IPS DF 6.9 (cell line): ENCODE measurements around the gene PGF.

Experiments used
- DNase-seq: peaks from one replicate; pipeline ENCODE4 v3.0.0-alpha.2; 2013; ENCODE audit warnings: low read depth, low spot score
- H3K27ac ChIP-seq: one replicate; pipeline ENCODE4 v1.5.1; 2013; ENCODE audit warnings: low read length, control low read depth
- H3K27me3 ChIP-seq: 2 replicates; pipeline ENCODE4 v1.6.1; 2013; ENCODE audit warnings: mild to moderate bottlenecking, low read length; ENCODE audit not compliant: control insufficient read depth, insufficient read depth
- H3K36me3 ChIP-seq: 2 replicates; pipeline ENCODE4 v1.6.1; 2013; ENCODE audit warnings: low read length; ENCODE audit not compliant: control insufficient read depth, insufficient read depth
- H3K4me1 ChIP-seq: 2 replicates; pipeline ENCODE4 v1.6.1; 2013; ENCODE audit warnings: low read length; ENCODE audit not compliant: control insufficient read depth, insufficient read depth
- H3K4me3 ChIP-seq: 2 replicates; pipeline ENCODE4 v1.5.1; 2013; ENCODE audit warnings: mild to moderate bottlenecking, low read length
- H3K9me3 ChIP-seq: 2 replicates; pipeline ENCODE4 v1.6.1; 2013; ENCODE audit warnings: low read length, inconsistent platforms; ENCODE audit not compliant: control insufficient read depth, insufficient read depth
- WGBS: extraction: QIAGEN DNeasy Blood & Tissue Kit; methylation state at CpG from one replicate; pipeline ENCODE4 v1.1.7; 2013; ENCODE audit warnings: mixed read lengths, missing lambda C conversion rate; ENCODE audit not compliant: insufficient read length, insufficient coverage; 5-methylcytosine and 5-hydroxymethylcytosine counted together

The PGF gene

GRCh38 chr14:74985028-74985310 lies 29.6 kb upstream of the PGF start:
- peaks cover 9% of the 10 kb centered on the region for H3K4me1 ChIP-seq
- H3K36me3 ChIP-seq = no peaks in the 10 kb centered on the region
- H3K4me3 ChIP-seq = no peak overlapping the region
- no CpG with 5 or more reads among the region's 10 CpGs for WGBS
- H3K9me3 ChIP-seq = no peaks in the 10 kb centered on the region
- DNase-seq = no peak
- H3K27ac ChIP-seq = no peak overlapping the region
- no peaks in the 10 kb centered on the region for H3K27me3 ChIP-seq

GRCh38 chr14:74984236-74985027 lies 29.0 kb upstream of the PGF start:
- Histone ChIP-seq H3K4me3 (no peak overlapping the region), H3K4me1 (peaks cover 14% of the 10 kb centered on the region), H3K36me3 (no peaks in the 10 kb centered on the region), H3K27ac (no peak overlapping the region), H3K9me3 (no peaks in the 10 kb centered on the region), H3K27me3 (no peaks in the 10 kb centered on the region)
- no peak for DNase-seq
- WGBS = no CpG with 5 or more reads among the region's 16 CpGs

DNA sequence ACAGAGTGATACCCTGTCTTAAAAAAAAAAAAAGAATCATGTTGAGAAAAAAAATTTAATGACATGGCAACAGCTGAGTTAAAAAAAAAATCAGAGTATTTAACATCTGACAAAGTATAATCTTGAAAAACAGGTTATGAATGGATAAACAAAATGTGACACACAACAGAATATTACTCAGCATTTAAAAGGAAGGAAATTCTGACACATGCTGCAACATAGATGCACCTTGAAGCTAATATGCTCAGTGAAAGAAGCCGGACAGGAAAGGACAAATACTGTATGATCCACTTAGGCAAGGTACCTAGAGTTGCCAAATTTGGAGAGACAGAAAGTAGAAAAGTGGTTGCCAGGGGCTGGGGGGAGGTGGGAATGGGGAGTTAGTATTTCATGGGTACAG lies 27.9 kb upstream of the PGF start:
- H3K27ac ChIP-seq = no peak overlapping the region

GRCh38 chr14:74982661-74983060 lies 27.3 kb upstream of the PGF start:
- no peaks in the 10 kb centered on the region for H3K27me3 ChIP-seq
- H3K36me3 ChIP-seq = no peaks in the 10 kb centered on the region
- no peak overlapping the region for H3K4me3 ChIP-seq
- H3K9me3 ChIP-seq = no peaks in the 10 kb centered on the region
- no CpG with 5 or more reads among the region's 4 CpGs for WGBS
- no peak overlapping the region for H3K27ac ChIP-seq
- DNase-seq = no peak
- H3K4me1 ChIP-seq = peaks cover 20% of the 10 kb centered on the region

More for the DNA sequence above, 27.9 kb upstream of the PGF start:
- no CpG with 5 or more reads among the region's 1 CpG for WGBS
- DNase-seq = no peak
- no peaks in the 10 kb centered on the region for H3K9me3 ChIP-seq
- no peak overlapping the region for H3K4me3 ChIP-seq
- peaks cover 17% of the 10 kb centered on the region for H3K4me1 ChIP-seq
- H3K36me3 ChIP-seq = no peaks in the 10 kb centered on the region
- H3K27me3 ChIP-seq = no peaks in the 10 kb centered on the region

GRCh38 chr14:74981833-74982232 lies 26.4 kb upstream of the PGF start:
- WGBS = no CpG with 5 or more reads among the region's 5 CpGs
- Histone ChIP-seq H3K4me3 (no peak overlapping the region), H3K27me3 (no peaks in the 10 kb centered on the region), H3K27ac (no peak overlapping the region), H3K4me1 (peaks cover 20% of the 10 kb centered on the region), H3K9me3 (no peaks in the 10 kb centered on the region), H3K36me3 (no peaks in the 10 kb centered on the region)
- no peak for DNase-seq

DNA sequence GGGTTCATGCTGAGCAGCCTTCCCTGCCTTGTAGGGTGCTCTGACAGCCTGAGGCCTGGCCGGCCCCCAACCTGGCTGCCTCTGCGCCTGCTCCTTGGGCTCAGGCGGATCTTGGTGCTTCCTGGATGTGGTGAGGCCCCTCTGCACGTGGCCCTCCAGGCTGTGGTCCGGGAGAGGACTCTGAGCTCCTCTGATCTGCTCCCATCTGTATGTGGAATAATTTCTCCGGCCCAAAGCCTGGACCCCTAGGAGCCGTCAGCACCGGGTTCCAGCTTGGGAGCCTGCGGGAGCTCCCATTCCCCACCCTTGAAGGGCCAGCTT lies 26.0 kb upstream of the PGF start:
- H3K4me3 ChIP-seq = no peak overlapping the region
- no CpG with 5 or more reads among the region's 9 CpGs for WGBS
- peaks cover 20% of the 10 kb centered on the region for H3K4me1 ChIP-seq
- no peaks in the 10 kb centered on the region for H3K27me3 ChIP-seq
- no peak overlapping the region for H3K27ac ChIP-seq
- no peak for DNase-seq
- H3K9me3 ChIP-seq = no peaks in the 10 kb centered on the region
- no peaks in the 10 kb centered on the region for H3K36me3 ChIP-seq

GRCh38 chr14:74980731-74981461 lies 25.5 kb upstream of the PGF start:
- H3K36me3 ChIP-seq = no peaks in the 10 kb centered on the region
- H3K27me3 ChIP-seq = no peaks in the 10 kb centered on the region
- no CpG with 5 or more reads among the region's 35 CpGs for WGBS
- H3K27ac ChIP-seq = no peak overlapping the region
- peaks cover 20% of the 10 kb centered on the region for H3K4me1 ChIP-seq
- no peak for DNase-seq
- H3K9me3 ChIP-seq = no peaks in the 10 kb centered on the region
- H3K4me3 ChIP-seq = no peak overlapping the region

GRCh38 chr14:74980398-74980730 lies 25.0 kb upstream of the PGF start:
- no peak overlapping the region for H3K4me3 ChIP-seq
- no peaks in the 10 kb centered on the region for H3K36me3 ChIP-seq
- H3K27me3 ChIP-seq = no peaks in the 10 kb centered on the region
- no peak overlapping the region for H3K27ac ChIP-seq
- no CpG with 5 or more reads among the region's 4 CpGs for WGBS
- peaks cover 20% of the 10 kb centered on the region for H3K4me1 ChIP-seq
- H3K9me3 ChIP-seq = no peaks in the 10 kb centered on the region
- no peak for DNase-seq

DNA sequence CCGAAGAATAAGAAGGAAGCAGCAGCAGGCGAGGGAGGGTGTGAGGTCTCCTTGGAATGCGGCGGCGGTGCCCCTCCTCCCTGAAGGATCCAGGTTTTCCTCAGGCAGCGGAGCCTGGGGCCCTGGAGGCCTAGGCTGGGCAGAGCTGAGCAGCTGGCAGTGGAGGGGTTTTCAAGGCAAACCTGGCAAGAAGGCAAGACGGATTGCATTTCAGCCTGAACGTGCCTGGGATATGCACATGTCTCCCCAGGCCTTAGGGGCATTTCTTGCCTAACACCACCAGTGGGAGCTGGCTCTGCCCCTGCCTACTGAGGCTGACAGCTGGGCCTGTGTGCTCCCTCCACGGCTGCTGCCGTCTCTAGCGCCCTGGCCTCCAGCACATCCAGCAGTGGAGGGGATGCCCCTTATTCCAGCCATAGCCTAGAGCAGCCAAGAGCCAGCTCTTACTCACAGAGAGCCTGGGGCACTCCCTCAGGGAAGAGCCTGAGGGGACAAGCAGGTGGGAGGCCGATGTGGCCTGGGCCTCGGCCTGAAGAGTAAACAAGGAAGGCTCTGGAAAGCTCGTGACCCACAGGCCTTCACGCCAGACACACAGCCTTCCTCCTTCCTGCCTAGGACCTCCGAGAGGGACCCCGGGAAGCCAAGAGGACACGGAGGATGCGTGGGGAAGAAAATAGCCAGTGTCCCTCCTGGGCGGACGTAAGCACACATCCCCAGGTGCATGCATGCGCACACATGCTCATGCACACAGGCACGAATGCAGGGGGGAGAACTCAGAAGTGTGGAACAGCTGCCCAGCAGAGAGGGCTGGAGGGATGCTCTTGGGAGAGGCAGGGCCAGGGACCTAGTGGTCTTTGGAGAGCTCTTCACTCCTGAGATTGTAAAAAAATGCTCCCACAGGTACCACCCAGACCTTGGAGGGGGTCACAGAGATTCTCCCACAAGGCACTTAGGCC lies 24.3 kb upstream of the PGF start:
- no peak for DNase-seq
- Histone ChIP-seq H3K27ac (no peak overlapping the region), H3K4me3 (no peak overlapping the region), H3K9me3 (no peaks in the 10 kb centered on the region), H3K27me3 (no peaks in the 10 kb centered on the region), H3K36me3 (no peaks in the 10 kb centered on the region), H3K4me1 (peaks cover 20% of the 10 kb centered on the region)
- no CpG with 5 or more reads among the region's 23 CpGs for WGBS

DNA sequence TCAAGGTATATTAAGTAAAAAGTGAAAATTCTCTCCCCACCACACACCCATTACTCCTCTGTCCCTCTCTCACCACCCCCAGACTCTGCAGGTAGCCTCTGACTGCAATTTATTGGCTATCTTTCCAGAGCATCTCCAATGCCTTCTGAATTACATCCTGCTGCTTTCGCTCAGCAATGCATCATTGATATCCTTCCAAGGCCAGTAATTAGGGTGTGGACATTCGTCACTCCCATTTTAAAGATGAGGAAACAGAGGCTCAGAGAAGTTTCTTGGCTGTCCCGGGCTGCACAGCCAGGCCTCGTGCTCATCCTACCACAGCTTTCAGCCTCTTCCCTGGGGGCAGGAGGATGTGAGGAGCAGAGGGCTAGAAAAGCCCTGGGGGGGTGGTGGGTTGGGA lies 23.6 kb upstream of the PGF start:
- peaks cover 20% of the 10 kb centered on the region for H3K4me1 ChIP-seq
- no peak overlapping the region for H3K27ac ChIP-seq
- DNase-seq = no peak
- no peaks in the 10 kb centered on the region for H3K9me3 ChIP-seq
- no peaks in the 10 kb centered on the region for H3K27me3 ChIP-seq
- WGBS = no CpG with 5 or more reads among the region's 4 CpGs
- H3K36me3 ChIP-seq = no peaks in the 10 kb centered on the region
- no peak overlapping the region for H3K4me3 ChIP-seq
